Esophagus muscularis mucosa (tissue), 3 donors: Measurements from ENCODE around the gene FAM118A.

Source experiments
- CTCF ChIP-seq, 3 experiments: fragments of 200-600 bp in 2 of 3; fragments of 450-650 bp in 1 of 3; sonication (generic) in 2 of 3; IDR thresholded peaks; one replicate each; pipeline ENCODE4 v1.5.1; 2017 to 2019; ENCODE audit warnings: antibody characterized with exemption in 3 of 3, mild to moderate bottlenecking in 2 of 3, moderate library complexity in 1 of 3
- POLR2A ChIP-seq: fragments of 450-650 bp; IDR thresholded peaks from one replicate; pipeline ENCODE4 v1.6.1; 2017; ENCODE audit warnings: antibody characterized with exemption, moderate library complexity, mild to moderate bottlenecking, low read depth

- TF ChIP-seq CTCF (IDR thresholded peaks at IDR 0.05) (no peak), POLR2A (no peak)
Measured at GRCh38 chr22:45357490-45357889, 47.8 kb downstream of the FAM118A start.
